HUES64 (cell line): Measurements from ENCODE around the gene CNTNAP1. TPM values are rescaled to one million over a fixed set of nuclear protein-coding genes. Genes with fewer than 3 reads are reported as not detected.

ENCODE experiments used
- H3K27ac ChIP-seq: 2 replicates; pipeline ENCODE4 v1.7.0; 2013; ENCODE audit warnings: low read depth, low read length, inconsistent platforms
- H3K27me3 ChIP-seq: 2 replicates; pipeline ENCODE4 v1.6.1; 2013; ENCODE audit warnings: mild to moderate bottlenecking, low read length; ENCODE audit not compliant: insufficient read depth
- H3K36me3 ChIP-seq: 2 replicates; pipeline ENCODE4 v1.6.1; 2013; ENCODE audit warnings: mild to moderate bottlenecking, low read length; ENCODE audit not compliant: insufficient read depth
- H3K4me1 ChIP-seq: 2 replicates; pipeline ENCODE4 v1.6.1; 2013; ENCODE audit warnings: mild to moderate bottlenecking, low read length, moderate library complexity; ENCODE audit not compliant: insufficient read depth
- H3K4me3 ChIP-seq: 2 replicates; pipeline ENCODE4 v1.5.1; 2013; ENCODE audit warnings: mild to moderate bottlenecking, low read length, moderate library complexity
- H3K9ac ChIP-seq: 2 replicates; pipeline ENCODE4 v1.6.1; 2013; ENCODE audit warnings: mild to moderate bottlenecking, low read depth, low read length
- H3K9me3 ChIP-seq: 2 replicates; pipeline ENCODE4 v1.6.1; 2013; ENCODE audit warnings: low read depth, low read length; ENCODE audit not compliant: insufficient read depth
- WGBS: fragments of 150-250, 120-280 bp; methylation state at CpG from one replicate; pipeline ENCODE4 v1.1.7; 2013; ENCODE audit warnings: missing lambda C conversion rate; 5-methylcytosine and 5-hydroxymethylcytosine counted together
- polyA plus RNA-seq, 2 experiments: library from polyadenylated mRNA; stranded (reverse); fragments of 50-300 nt; gene quantifications; one replicate each; pipeline ENCODE4 v1.2.3, GENCODE V29; 2013

The CNTNAP1 gene
- 4.1 TPM for polyA plus RNA-seq (2013, experiment 1 of 2)
- polyA plus RNA-seq (2013, experiment 2 of 2): 6.6 TPM

DNA sequence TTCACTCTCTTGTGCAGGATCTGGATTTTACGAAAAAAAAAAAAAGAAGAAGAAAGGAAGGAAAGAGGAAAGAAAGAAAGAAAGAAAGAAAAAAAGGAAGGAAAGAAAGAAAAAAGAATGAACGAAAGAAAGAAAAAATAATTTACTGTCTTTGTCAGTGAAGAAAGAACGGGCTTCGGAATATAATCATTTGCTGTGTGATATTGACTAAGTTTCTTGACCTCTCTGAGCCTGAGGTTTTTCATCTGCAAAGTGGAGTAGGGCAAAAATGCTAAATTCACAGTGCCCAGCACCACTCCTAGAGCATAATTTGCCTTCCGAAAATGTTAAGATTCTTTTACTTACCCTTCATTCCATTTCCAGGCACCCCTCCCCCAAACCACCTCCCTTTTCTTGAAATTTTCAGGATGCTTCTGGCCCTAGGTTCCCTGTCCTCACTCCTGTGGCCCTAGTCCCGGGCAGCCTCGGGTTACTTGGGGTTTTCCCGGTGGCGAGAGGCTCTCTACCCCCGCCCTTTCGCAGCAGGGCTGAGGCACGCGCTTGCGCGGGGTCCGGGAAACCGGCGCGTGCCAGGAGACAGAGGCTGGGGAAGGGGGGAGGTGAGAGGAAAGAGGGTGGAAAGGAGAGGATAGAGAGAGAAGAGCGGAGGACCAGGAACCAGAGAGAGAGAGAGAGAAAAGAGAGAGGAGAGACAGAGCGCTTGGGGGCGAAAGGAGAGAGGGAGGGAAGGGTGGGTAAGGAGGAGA lies at the start of gene CNTNAP1:
CNTNAP1 (plus strand) TSS at position 556 of the 746 bp plus-strand sequence. CDS start 299 bp downstream, outside the sequence.
- no peak within 1 kb of the TSS for H3K27ac ChIP-seq
- peak within 1 kb of the TSS; percentile 65 for H3K4me3 ChIP-seq
- WGBS: 5% methylated on average over 22 of the region's 22 CpGs
- 0 out of 2 replicates have a peak, but pooled peaks cover 6% of the 10 kb centered on the region for H3K36me3 ChIP-seq
- H3K9ac ChIP-seq: peak within 1 kb of the TSS; percentile 17; the same call in 1 of the 2 replicates
- peaks cover 29% of the 10 kb centered on the region for H3K4me1 ChIP-seq
- no peaks in the 10 kb centered on the region for H3K9me3 ChIP-seq
- H3K27me3 ChIP-seq: peaks cover 31% of the 10 kb centered on the region

DNA sequence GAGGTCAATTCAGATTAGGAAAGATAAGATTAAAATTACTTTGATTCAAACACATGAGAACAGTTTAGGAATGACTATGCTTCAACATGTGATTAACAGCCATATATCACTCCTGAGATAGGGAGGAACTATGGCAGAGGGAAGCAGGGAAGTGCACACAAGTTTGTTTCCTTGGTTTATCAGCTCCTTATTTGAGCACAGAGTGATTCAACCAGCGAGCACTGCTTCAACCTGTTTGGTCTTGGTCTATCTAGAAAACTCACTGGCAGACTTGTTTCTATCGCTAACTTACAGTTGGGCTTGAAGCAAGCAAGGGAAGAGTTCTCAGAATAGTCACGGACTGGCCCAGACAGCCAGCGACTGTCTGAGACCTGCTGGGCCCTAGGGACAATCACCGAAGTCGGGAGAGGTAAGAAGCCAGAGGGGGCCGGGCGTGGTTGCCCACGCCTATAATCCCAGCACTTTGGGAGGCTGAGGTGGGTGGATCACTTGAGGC lies 49.3 kb upstream of the CNTNAP1 start:
- WGBS: 85% methylated on average over 9 of the region's 9 CpGs

DNA sequence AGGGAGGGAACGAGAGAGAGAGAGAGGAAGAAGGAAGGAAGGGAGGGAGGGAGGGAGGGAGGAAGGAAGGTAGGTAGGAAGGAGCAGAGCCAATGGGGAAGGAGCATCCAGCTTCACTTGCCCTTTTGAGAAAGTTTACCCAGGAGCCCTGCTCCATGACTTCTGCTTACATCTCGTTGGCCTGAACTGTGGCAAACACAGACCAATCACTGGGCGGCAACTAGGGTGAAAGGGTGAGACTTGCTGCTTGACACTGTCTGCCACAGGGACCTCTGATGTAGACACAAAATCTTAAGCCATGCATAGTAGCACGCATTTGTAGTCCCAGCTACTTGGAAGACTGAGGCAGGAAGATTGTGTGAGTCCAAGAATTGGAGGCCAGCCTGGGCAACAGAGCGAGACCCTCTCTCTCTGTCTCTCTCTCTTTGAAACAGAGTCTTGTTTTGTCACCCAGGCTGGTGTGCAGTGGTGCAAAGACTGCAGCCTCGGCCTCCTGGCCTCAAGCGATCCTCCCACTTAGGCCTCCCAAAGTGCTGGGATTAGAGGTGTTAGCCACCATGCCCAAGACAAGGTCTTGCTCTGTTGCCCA lies 42.7 kb upstream of the CNTNAP1 start:
- 90% methylated on average over 6 of the region's 7 CpGs for WGBS
- H3K36me3 ChIP-seq: no peaks in the 10 kb centered on the region
- no peak overlapping the region for H3K9ac ChIP-seq
- no peaks in the 10 kb centered on the region for H3K9me3 ChIP-seq
- no peak overlapping the region for H3K27ac ChIP-seq
- H3K27me3 ChIP-seq: no peaks in the 10 kb centered on the region
- H3K4me1 ChIP-seq: no peaks in the 10 kb centered on the region
- H3K4me3 ChIP-seq: no peak overlapping the region

More for the DNA sequence above, 49.3 kb upstream of the CNTNAP1 start:
- Histone ChIP-seq H3K27ac (no peak overlapping the region), H3K9ac (no peak overlapping the region), H3K4me3 (no peak overlapping the region), H3K4me1 (no peaks in the 10 kb centered on the region), H3K27me3 (no peaks in the 10 kb centered on the region), H3K36me3 (no peaks in the 10 kb centered on the region), H3K9me3 (no peaks in the 10 kb centered on the region)

DNA sequence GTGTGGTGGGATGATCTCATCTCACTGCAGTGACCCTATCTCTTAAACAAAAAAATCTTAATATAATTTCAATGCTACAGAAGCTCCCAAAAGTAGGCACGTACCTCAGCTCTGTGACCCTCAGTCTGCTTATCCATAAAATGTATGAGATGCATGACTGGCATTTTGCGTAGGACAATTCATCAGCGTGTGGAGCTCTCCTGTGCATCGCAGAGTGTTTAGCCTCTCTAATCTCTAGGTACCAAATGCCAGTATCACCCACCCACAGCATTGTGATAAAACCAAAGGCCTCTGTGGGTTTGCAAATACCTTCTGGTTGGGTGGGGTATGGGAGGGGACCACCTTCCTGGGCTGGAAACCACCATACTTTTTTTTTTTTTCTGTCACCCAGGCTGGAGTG lies 42.2 kb upstream of the CNTNAP1 start:
- Histone ChIP-seq H3K9ac (no peak overlapping the region), H3K4me1 (no peaks in the 10 kb centered on the region), H3K9me3 (no peaks in the 10 kb centered on the region), H3K27ac (no peak overlapping the region), H3K27me3 (no peaks in the 10 kb centered on the region), H3K36me3 (no peaks in the 10 kb centered on the region), H3K4me3 (no peak overlapping the region)
- 91% methylated on average over 4 of the region's 4 CpGs for WGBS

DNA sequence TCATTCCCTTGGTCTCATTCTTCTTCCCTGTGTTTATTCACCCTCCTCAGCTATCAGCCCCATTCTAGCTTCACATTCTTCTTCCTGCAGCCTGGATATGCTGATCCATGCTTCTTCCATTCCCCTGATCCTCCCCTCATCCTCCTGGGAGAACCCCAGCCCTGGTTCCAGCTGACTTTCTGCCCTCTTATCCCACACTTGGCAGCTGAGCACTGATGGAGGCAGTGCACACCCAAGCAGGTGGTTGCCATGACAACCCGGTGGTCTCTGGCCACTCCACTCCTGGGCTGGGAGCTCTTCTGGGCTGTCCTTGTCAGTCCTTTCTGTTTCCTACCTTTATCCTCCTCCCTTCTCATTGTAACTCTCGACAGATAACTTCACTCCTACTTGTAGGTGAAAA lies 40.0 kb upstream of the CNTNAP1 start:
- Histone ChIP-seq H3K9ac (no peak overlapping the region), H3K27ac (no peak overlapping the region), H3K4me1 (no peaks in the 10 kb centered on the region), H3K9me3 (no peaks in the 10 kb centered on the region), H3K36me3 (no peaks in the 10 kb centered on the region), H3K4me3 (no peak overlapping the region), H3K27me3 (no peaks in the 10 kb centered on the region)
- WGBS: 53% methylated on average over 2 of the region's 2 CpGs

DNA sequence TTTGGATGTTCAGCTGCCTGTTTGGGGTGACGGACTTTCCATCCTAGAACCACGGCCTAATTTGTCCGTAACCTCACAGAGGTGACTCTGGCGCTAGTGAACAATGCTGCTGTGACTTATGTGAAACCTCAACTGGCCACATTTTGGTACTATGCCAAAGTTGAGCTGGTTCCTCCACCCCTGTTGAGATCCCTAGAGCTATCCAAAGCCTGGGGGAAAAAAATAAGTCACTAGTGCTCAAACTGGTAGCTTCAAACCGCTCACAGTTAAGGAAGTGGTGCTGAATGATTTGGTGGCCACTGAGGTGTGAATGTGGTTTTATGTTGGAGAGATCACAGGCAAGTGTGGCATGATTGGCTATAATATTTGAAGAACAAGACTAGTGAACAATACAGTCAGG lies 34.6 kb upstream of the CNTNAP1 start:
- no peak overlapping the region for H3K9ac ChIP-seq
- H3K27ac ChIP-seq: no peak overlapping the region
- no peaks in the 10 kb centered on the region for H3K27me3 ChIP-seq
- H3K36me3 ChIP-seq: no peaks in the 10 kb centered on the region
- no peaks in the 10 kb centered on the region for H3K9me3 ChIP-seq
- no peak overlapping the region for H3K4me3 ChIP-seq
- H3K4me1 ChIP-seq: no peaks in the 10 kb centered on the region
- WGBS: 92% methylated on average over 5 of the region's 5 CpGs

DNA sequence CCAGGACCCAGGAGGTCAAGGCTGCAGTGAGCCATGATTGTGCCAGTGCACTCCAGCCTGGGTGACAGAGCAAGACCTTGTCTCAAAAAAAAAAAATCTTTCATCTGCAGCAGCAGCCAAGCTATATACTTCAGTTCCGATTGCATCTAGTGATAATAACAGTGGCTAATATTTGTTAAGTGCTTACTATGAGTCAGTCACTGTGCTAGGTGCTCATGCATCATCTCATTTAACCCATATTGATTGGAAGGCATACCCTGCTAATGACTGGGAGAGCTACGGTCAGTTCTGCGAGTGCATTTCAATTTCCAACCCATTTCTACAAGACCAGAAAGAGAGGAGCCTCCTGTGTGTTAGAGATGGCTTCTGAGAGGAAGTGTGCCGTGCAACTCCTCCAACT lies 30.9 kb upstream of the CNTNAP1 start:
- Histone ChIP-seq H3K27ac (no peak overlapping the region), H3K4me1 (peaks cover 7% of the 10 kb centered on the region), H3K4me3 (no peak overlapping the region), H3K27me3 (no peaks in the 10 kb centered on the region), H3K9ac (no peak overlapping the region), H3K9me3 (no peaks in the 10 kb centered on the region), H3K36me3 (no peaks in the 10 kb centered on the region)
- 97% methylated on average over 3 of the region's 4 CpGs for WGBS

DNA sequence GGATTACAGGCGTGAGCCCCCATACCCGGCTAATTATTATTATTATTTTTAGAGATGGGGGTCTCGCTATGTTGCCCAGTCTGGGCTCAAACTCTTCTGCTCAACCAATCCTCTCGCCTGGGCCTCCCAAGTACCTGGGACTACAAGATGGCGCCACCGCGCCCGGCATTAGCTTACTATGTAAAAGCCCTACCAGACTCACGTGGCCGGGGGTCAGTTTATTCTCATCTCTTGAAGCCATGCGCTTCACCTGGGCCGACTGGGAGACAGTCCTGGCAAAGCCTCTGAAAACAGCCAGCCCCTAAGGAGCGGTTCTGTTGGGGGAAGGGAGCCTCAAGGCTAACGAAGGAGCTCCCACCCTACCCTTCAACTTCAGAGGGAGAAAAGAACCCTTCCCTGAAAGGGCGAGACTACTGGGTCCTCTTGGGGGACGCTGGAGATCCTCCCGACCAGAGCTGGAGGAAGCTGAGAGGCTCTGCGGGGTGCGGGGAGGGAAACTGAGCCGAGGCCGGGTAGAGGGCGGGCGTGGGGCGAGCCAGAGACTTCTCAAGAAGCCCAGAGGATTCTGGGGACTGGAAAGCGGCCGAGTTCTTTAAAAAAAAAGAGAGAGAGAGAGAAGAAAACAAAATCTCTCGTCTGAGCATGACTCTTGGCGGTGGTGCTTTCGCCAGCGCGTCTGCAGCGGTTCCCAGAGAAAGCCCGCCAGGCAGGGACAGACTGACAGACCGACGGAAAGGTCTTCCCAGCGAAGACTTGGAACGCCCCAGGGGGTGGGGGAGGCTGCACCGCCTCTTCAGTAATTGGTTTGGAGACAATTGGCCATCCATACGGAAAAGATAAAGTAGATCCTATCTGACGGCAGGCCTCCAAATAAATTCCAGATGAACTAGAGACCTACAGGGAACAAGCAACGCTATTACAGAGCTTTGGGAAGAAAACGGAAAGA lies 28.9 kb upstream of the CNTNAP1 start:
- H3K27ac ChIP-seq: peak overlapping the region; percentile 27; the same call in 1 of the 2 replicates
- no peaks in the 10 kb centered on the region for H3K9me3 ChIP-seq
- H3K27me3 ChIP-seq: no peaks in the 10 kb centered on the region
- H3K36me3 ChIP-seq: no peaks in the 10 kb centered on the region
- H3K4me3 ChIP-seq: peak overlapping the region; percentile 43
- H3K4me1 ChIP-seq: peaks cover 7% of the 10 kb centered on the region
- WGBS: 27% methylated on average over 40 of the region's 42 CpGs
- peak overlapping the region; percentile 23; the same call in 1 of the 2 replicates for H3K9ac ChIP-seq

DNA sequence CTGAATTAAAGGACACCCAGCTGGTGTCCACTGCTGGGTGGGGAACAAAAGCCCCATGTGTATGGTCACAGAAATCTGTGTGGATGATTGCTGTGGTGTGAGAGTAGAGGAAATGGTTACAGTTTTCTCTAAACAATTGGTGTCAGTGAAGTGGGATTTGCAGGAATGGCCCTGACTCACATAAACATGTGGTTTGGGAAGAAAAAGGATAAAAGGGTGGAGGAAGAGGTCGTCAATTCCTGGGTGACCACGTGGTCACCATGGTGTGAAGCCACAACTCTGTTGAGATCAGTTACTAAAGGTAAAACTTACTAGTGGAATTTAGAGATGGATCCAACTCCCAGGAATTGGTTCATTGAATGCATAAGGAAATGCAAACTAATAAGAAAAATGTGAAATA lies 26.8 kb upstream of the CNTNAP1 start:
- 72% methylated on average over 2 of the region's 2 CpGs for WGBS
- Histone ChIP-seq H3K36me3 (no peaks in the 10 kb centered on the region), H3K4me3 (no peak overlapping the region), H3K27me3 (no peaks in the 10 kb centered on the region), H3K4me1 (peaks cover 14% of the 10 kb centered on the region), H3K9ac (no peak overlapping the region), H3K27ac (no peak overlapping the region), H3K9me3 (no peaks in the 10 kb centered on the region)

DNA sequence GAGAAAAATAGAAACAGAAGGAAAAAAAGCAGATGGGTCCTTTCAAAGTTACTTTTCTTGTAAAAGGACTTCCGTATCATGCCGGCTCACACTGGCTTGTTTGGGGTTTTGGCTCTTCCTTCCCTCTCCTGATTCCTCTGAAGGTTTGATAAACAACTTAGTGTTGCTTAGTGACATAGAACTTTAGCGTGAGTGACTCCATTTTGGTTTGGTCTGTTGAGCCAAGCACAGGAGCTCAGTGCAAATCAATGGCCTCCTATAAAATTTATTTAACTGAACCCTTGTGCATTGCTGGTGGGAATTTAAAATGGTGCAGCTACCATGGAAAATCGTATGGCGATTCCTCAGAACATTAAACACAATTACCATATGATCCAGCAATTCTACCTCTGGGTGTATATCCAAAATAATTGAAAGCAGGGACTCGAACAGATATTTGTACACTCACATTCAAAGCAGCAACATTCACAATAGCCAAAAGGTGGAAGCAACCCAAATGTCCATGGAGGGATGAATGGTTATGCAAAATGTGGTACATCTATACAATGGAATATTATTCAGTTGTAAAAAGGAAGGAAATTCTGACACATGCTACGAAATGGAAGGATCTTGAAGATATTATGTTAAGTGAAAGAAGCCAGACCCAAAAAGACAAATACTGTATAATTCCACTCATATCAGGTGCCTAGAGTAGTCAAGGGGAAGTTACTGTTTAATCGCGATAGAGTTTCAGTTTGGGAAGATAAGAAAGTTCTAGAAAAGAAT lies 24.3 kb upstream of the CNTNAP1 start:
- H3K9me3 ChIP-seq: no peaks in the 10 kb centered on the region
- 94% methylated on average over 9 of the region's 9 CpGs for WGBS
- H3K27me3 ChIP-seq: no peaks in the 10 kb centered on the region
- peaks cover 21% of the 10 kb centered on the region for H3K4me1 ChIP-seq
- H3K36me3 ChIP-seq: peaks cover 17% of the 10 kb centered on the region
- H3K4me3 ChIP-seq: no peak overlapping the region
- H3K9ac ChIP-seq: no peak overlapping the region
- H3K27ac ChIP-seq: no peak overlapping the region
